NT2/D1 (cell line): ENCODE results near the gene SERPINE1.

ENCODE experiments used
- YY1 ChIP-seq: IDR thresholded peaks from 2 replicates; pipeline ENCODE4 v1.6.1; 2011; ENCODE audit not compliant: insufficient read length, insufficient read depth
- ZNF274 ChIP-seq: IDR thresholded peaks from 2 replicates; pipeline ENCODE4 v1.6.1; 2011; ENCODE audit warnings: mild to moderate bottlenecking, low read depth, low read length

DNA sequence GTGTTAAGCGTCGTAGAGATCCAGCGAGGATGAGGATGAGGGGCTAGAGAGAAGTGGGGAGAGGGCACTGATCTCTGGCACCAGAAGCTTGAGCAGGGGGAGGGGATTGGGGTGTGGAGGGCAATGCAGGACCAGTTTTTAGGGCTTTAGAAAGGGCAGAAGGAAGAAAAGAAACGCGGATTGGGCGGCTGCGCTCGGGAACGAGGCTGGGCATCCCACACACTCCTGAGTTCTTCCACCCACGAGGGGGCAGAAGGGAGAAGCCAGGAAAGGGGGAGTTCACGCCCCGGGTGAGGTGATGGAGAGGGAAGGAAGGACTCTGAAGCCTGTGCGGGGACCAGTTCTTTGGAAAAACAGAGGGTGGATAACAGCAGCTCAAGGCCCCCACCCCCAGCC, 44.5 kb downstream of the SERPINE1 start:
- TF ChIP-seq ZNF274 (no peak), YY1 (no peak)
